A673 (cell line): ENCODE measurements around the gene HLA-F.

Experiments
- CTCF ChIP-seq: fragments of 300-800, 200-600 bp; sonication (generic); conservative IDR thresholded peaks from 2 replicates; pipeline ENCODE4 v1.5.1; 2017; ENCODE audit warnings: low read depth, mild to moderate bottlenecking, antibody characterized with exemption, low read length, moderate library complexity, mixed read lengths
- EZH2 ChIP-seq: fragments of 200-600 bp; sonication (generic); IDR thresholded peaks from 2 replicates; pipeline ENCODE4 v1.6.1; 2017; ENCODE audit warnings: borderline replicate concordance, low read depth, mild to moderate bottlenecking, mixed read lengths, antibody characterized with exemption, low read length; ENCODE audit not compliant: poor library complexity, severe bottlenecking

- TF ChIP-seq EZH2 (no peak), CTCF (no peak)
Measured at GRCh38 chr6:29747688-29748250, 24.5 kb downstream of the HLA-F start.
